Measurements from ENCODE around the gene MMD2. TPM values are rescaled to one million over a fixed set of nuclear protein-coding genes. Genes with fewer than 3 reads are reported as not detected.

Gene MMD2
- total and polyA plus RNA-seq, 12 donors, result 0.03 to 0.17 TPM; not detected in 10

DNA sequence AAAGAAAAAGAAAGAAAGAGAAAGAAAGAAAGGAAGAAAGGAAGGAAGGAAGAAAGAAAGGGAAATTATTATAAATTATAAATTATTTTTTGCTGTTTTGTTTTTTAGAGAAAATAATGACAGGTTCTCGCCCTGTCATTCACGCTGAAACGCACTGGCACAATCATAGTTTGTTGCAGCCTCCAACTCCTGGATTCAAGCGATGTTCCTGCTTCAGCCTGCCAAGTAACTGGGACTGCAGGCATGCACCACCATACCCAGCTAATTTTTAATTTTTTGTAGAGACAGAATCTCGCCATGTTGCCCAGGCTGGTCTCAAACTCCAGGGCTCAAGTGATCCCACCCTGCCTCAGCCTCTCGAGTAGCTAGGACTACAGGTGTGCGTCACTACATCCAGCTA lies 21.6 kb downstream of the MMD2 start:
- no peaks in the 10 kb centered on the region for H3K36me3 ChIP-seq (replicated peaks in 1 of 2)
- no peaks in the 10 kb centered on the region for H3K4me1 ChIP-seq (replicated peaks in 1 of 2)
- H3K4me3 ChIP-seq, result no peak overlapping the region
- intact Hi-C loops (cut with DNase I), result no loop called here
- TF ChIP-seq POLR2A (IDR thresholded peaks at IDR 0.05), result no peak
- no peak overlapping the region for H3K27ac ChIP-seq
- H3K9me3 ChIP-seq (replicated peaks in 1 of 3), result no peaks in the 10 kb centered on the region
- WGBS, 4 donors, result 84 to 92% (median 90%) methylated on average over 7 of the region's 7 CpGs
- no peaks in the 10 kb centered on the region for H3K27me3 ChIP-seq
- DNase-seq, result no peak

- intact Hi-C loops (cut with DNase I), result no loop called here
- no peaks in the 10 kb centered on the region for H3K4me1 ChIP-seq (replicated peaks in 1 of 2)
These were observed 24.5 kb downstream of the MMD2 start for GRCh38 chr7:4934419-4935025.

DNA sequence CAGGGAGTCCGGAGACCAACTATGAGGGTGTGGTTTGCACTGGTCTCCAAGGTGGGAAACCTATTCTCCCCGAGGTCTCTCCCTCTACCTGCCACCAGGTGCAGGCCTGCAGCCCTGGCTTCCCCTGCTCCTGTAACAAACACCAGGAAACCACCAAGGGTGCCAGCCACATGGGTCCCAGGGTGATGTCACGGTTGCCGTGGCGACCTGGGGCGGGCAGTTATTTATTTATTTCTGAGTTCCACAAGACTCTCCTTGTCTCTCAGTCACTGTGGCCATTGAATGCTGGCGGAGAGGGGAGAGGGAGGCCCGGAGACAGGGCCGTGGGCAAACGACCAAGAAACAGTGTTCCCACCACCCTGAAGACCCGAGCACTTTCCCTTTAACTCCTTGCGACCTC lies 27.0 kb downstream of the MMD2 start:
- Histone ChIP-seq H3K4me3 (no peak overlapping the region), H3K9me3 (replicated peaks in 1 of 3) (no peaks in the 10 kb centered on the region), H3K4me1 (replicated peaks in 1 of 2) (no peaks in the 10 kb centered on the region), H3K27me3 (peaks cover 4% of the 10 kb centered on the region), H3K27ac (no peak overlapping the region), H3K36me3 (replicated peaks in 1 of 2) (no peaks in the 10 kb centered on the region)
- peak in 2 of 7 donors; percentile 17 to 59 for DNase-seq
- no peak for TF ChIP-seq CTCF (IDR thresholded peaks at IDR 0.05)
- intact Hi-C loops (cut with DNase I), result no loop called here
- WGBS, 4 donors, result 61 to 68% (median 66%) methylated on average over 6 to 12 of the region's 12 CpGs

More at GRCh38 chr7:4934419-4935025, 24.5 kb downstream of the MMD2 start:
- Histone ChIP-seq H3K27ac (no peak overlapping the region), H3K9me3 (replicated peaks in 1 of 3) (no peaks in the 10 kb centered on the region), H3K36me3 (replicated peaks in 1 of 2) (no peaks in the 10 kb centered on the region), H3K27me3 (no peaks in the 10 kb centered on the region), H3K4me3 (no peak overlapping the region)
- TF ChIP-seq CTCF (IDR thresholded peaks at IDR 0.05), result no peak
- no peak for TF ChIP-seq POLR2A (IDR thresholded peaks at IDR 0.05)
- no peak for DNase-seq
- 76 to 87% (median 80%) methylated on average over 15 of the region's 15 CpGs for WGBS, 4 donors

DNA sequence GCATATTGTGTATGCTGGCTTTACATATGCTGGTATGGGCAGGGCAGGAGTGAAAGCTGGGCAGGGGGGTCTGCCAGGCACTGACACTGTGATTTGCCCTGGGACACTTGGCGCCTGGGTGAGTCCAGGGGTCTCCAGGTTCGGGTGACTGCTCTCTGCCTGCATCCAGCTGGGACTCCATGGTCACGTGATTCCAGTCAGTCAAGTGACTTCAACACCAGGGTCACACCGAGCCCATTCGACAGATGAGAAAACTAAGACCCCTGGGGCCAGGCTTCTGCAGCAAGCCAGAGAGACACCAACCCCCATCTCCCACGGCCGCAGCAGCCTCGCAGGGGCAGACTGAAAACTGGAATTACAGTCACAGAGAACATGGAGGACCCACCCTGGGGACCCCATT lies 30.0 kb downstream of the MMD2 start:
- Histone ChIP-seq H3K27ac (no peak overlapping the region), H3K4me1 (replicated peaks in 1 of 2) (no peaks in the 10 kb centered on the region), H3K4me3 (no peak overlapping the region), H3K36me3 (replicated peaks in 1 of 2) (no peaks in the 10 kb centered on the region), H3K27me3 (peaks cover 4% of the 10 kb centered on the region), H3K9me3 (replicated peaks in 1 of 3) (no peaks in the 10 kb centered on the region)
- intact Hi-C loops (cut with DNase I), result no loop called here
- no peak for DNase-seq
- TF ChIP-seq POLR2A (IDR thresholded peaks at IDR 0.05) (no peak), CTCF (IDR thresholded peaks at IDR 0.05) (no peak)
- WGBS, 4 donors, result 80 to 100% (median 83%) methylated on average over 1 to 8 of the region's 8 CpGs

- H3K36me3 ChIP-seq (replicated peaks in 1 of 2), result no peaks in the 10 kb centered on the region
- intact Hi-C loops (cut with DNase I), result no loop called here
- H3K9me3 ChIP-seq (replicated peaks in 1 of 3), result no peaks in the 10 kb centered on the region
- no peak for DNase-seq
- no peak for TF ChIP-seq POLR2A (IDR thresholded peaks at IDR 0.05)
- TF ChIP-seq CTCF (IDR thresholded peaks at IDR 0.05), result no peak
- 83 to 92% (median 85%) methylated on average over 2 of the region's 2 CpGs for WGBS, 4 donors
- no peak overlapping the region for H3K27ac ChIP-seq
- no peaks in the 10 kb centered on the region for H3K4me1 ChIP-seq (replicated peaks in 1 of 2)
- H3K4me3 ChIP-seq, result no peak overlapping the region
- H3K27me3 ChIP-seq, result peaks cover 4% of the 10 kb centered on the region
These were observed 30.5 kb downstream of the MMD2 start for GRCh38 chr7:4928445-4928844.

Data from adrenal gland (tissue), 12 donors.